A549 (cell line): ENCODE measurements around the gene PTPN1.

Experiments used
- BHLHE40 ChIP-seq: IDR thresholded peaks from 2 replicates; pipeline ENCODE4 v1.6.1; 2012; ENCODE audit warnings: low read depth, low read length, inconsistent platforms
- CEBPB ChIP-seq, 2 experiments: fragments of >200 bp in 1 of 2; sonication (Bioruptor Twin) in 1 of 2; formaldehyde crosslinking in 1 of 2; IDR thresholded peaks; 2 replicates each; pipeline ENCODE4 v1.6.1; 2012 to 2016
- HDAC2 ChIP-seq: fragments of 200-600 bp; sonication (generic); IDR thresholded peaks from 2 replicates; pipeline ENCODE4 v1.6.1; 2016
- MAFK ChIP-seq: fragments of 450-650 bp; IDR thresholded peaks from 2 replicates; pipeline ENCODE4 v1.6.1; 2014; ENCODE audit not compliant: partially characterized antibody
- POLR2A ChIP-seq: IDR thresholded peaks from 2 replicates; pipeline ENCODE4 v1.6.1; 2012; ENCODE audit warnings: mild to moderate bottlenecking, low read length
- POLR2AphosphoS2 ChIP-seq: conservative IDR thresholded peaks from 2 replicates; pipeline ENCODE4 v1.6.1; 2012; ENCODE audit warnings: low read length, improper control_type of control experiment, inconsistent platforms
- RAD21 ChIP-seq, 2 experiments: fragments of >200 bp in 1 of 2; sonication (Bioruptor Twin) in 1 of 2; formaldehyde crosslinking in 1 of 2; IDR thresholded peaks in 1 of 2; conservative IDR thresholded peaks in 1 of 2; 2 replicates in 1 of 2; 3 replicates in 1 of 2; pipeline ENCODE4 v1.6.1; 2012 to 2018; ENCODE audit warnings: inconsistent platforms in 1 of 2
- ZFP36 ChIP-seq: fragments of 450-650 bp; IDR thresholded peaks from 2 replicates; pipeline ENCODE4 v1.6.1; 2014; ENCODE audit warnings: borderline replicate concordance; ENCODE audit not compliant: partially characterized antibody
- TF ChIP-seq, protein P1 (sequence below): fragments of >200 bp; sonication (Bioruptor Twin); formaldehyde crosslinking; IDR thresholded peaks from 3 replicates; pipeline ENCODE4 v1.5.1; 2016
- TF ChIP-seq, protein P2 (sequence below): fragments of 200-600 bp; sonication (generic); IDR thresholded peaks from 2 replicates; pipeline ENCODE4 v1.6.1; 2016; ENCODE audit warnings: antibody characterized with exemption, mild to moderate bottlenecking, moderate library complexity
- TF ChIP-seq, protein P3 (sequence below): fragments of >200 bp; sonication (Bioruptor Twin); formaldehyde crosslinking; IDR thresholded peaks from 3 replicates; pipeline ENCODE4 v1.6.1; 2016

DNA sequence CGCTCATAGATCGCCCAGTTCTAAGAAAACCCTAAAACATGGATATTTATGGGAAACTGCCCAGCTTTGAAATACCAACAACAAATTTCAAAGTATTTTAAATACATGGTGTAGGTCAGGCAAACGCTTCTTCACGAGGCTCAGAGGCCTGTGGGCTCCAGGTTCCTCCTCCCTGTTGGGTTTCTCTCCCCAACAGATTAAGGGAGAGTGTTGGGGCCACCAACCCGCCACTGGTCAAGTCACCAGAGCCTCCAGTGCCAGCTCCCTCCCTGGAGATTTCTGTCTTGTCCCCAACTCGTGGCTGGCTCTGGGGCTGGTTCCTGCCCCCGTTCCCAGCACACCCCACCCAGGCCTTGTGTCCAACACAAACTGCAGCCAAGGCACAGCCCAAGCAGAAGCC lies 87.9 kb downstream of the PTPN1 start:
- TF ChIP-seq, protein P1, sequence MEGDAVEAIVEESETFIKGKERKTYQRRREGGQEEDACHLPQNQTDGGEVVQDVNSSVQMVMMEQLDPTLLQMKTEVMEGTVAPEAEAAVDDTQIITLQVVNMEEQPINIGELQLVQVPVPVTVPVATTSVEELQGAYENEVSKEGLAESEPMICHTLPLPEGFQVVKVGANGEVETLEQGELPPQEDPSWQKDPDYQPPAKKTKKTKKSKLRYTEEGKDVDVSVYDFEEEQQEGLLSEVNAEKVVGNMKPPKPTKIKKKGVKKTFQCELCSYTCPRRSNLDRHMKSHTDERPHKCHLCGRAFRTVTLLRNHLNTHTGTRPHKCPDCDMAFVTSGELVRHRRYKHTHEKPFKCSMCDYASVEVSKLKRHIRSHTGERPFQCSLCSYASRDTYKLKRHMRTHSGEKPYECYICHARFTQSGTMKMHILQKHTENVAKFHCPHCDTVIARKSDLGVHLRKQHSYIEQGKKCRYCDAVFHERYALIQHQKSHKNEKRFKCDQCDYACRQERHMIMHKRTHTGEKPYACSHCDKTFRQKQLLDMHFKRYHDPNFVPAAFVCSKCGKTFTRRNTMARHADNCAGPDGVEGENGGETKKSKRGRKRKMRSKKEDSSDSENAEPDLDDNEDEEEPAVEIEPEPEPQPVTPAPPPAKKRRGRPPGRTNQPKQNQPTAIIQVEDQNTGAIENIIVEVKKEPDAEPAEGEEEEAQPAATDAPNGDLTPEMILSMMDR = no peak
- TF ChIP-seq, protein P2, sequence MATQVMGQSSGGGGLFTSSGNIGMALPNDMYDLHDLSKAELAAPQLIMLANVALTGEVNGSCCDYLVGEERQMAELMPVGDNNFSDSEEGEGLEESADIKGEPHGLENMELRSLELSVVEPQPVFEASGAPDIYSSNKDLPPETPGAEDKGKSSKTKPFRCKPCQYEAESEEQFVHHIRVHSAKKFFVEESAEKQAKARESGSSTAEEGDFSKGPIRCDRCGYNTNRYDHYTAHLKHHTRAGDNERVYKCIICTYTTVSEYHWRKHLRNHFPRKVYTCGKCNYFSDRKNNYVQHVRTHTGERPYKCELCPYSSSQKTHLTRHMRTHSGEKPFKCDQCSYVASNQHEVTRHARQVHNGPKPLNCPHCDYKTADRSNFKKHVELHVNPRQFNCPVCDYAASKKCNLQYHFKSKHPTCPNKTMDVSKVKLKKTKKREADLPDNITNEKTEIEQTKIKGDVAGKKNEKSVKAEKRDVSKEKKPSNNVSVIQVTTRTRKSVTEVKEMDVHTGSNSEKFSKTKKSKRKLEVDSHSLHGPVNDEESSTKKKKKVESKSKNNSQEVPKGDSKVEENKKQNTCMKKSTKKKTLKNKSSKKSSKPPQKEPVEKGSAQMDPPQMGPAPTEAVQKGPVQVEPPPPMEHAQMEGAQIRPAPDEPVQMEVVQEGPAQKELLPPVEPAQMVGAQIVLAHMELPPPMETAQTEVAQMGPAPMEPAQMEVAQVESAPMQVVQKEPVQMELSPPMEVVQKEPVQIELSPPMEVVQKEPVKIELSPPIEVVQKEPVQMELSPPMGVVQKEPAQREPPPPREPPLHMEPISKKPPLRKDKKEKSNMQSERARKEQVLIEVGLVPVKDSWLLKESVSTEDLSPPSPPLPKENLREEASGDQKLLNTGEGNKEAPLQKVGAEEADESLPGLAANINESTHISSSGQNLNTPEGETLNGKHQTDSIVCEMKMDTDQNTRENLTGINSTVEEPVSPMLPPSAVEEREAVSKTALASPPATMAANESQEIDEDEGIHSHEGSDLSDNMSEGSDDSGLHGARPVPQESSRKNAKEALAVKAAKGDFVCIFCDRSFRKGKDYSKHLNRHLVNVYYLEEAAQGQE = no peak
- TF ChIP-seq HDAC2 (no peak), POLR2AphosphoS2 (no peak), POLR2A (no peak), RAD21 (conservative IDR thresholded peaks at IDR 0.05 in 1 of 2, IDR thresholded peaks at IDR 0.05 in 1 of 2) (no peak), CEBPB (IDR thresholded peaks at IDR 0.05) (no peak), BHLHE40 (no peak), ZFP36 (no peak), MAFK (no peak)
- TF ChIP-seq, protein P3, sequence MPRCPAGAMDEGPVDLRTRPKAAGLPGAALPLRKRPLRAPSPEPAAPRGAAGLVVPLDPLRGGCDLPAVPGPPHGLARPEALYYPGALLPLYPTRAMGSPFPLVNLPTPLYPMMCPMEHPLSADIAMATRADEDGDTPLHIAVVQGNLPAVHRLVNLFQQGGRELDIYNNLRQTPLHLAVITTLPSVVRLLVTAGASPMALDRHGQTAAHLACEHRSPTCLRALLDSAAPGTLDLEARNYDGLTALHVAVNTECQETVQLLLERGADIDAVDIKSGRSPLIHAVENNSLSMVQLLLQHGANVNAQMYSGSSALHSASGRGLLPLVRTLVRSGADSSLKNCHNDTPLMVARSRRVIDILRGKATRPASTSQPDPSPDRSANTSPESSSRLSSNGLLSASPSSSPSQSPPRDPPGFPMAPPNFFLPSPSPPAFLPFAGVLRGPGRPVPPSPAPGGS = no peak
